Activated CD4-positive, alpha-beta T cell treated with anti-CD3 and anti-CD28 coated beads, Interleukin-2, amount 50 U/mL, for 48 hours (primary cell): ENCODE results near the gene ADH5.
"Not testable (repeated sequence)": the region's sequence is repeated elsewhere in the genome, so short reads cannot be mapped to it uniquely, and the experiment has no call there.

ENCODE experiments used
- DNase-seq, 2 experiments: peaks; one replicate each; pipeline ENCODE4 v3.0.0-alpha.2; 2020

The ADH5 gene

GRCh38 chr4:99082192-99082591, 6.4 kb downstream of the ADH5 start:
- DNase-seq: no peak

GRCh38 chr4:99080869-99081268, 7.7 kb downstream of the ADH5 start:
- not testable (repeated sequence) for DNase-seq

GRCh38 chr4:99079625-99080295, 8.8 kb downstream of the ADH5 start:
- DNase-seq: no peak

GRCh38 chr4:99078931-99079624, 9.5 kb downstream of the ADH5 start:
- DNase-seq: no peak

- no peak for DNase-seq
Observed at GRCh38 chr4:99078336-99078735, 10.3 kb downstream of the ADH5 start.

GRCh38 chr4:99077177-99077576, 11.4 kb downstream of the ADH5 start:
- no peak for DNase-seq

- DNase-seq: no peak
Observed at GRCh38 chr4:99076292-99076976, 12.2 kb downstream of the ADH5 start.

GRCh38 chr4:99074816-99075215, 13.8 kb downstream of the ADH5 start:
- no peak for DNase-seq

GRCh38 chr4:99071159-99071558, 17.4 kb downstream of the ADH5 start:
- DNase-seq: no peak

- DNase-seq: no peak
Observed at GRCh38 chr4:99067617-99068016, 21.0 kb downstream of the ADH5 start.

- DNase-seq: not testable (repeated sequence)
Observed at GRCh38 chr4:99065521-99065920, 23.1 kb downstream of the ADH5 start.

- no peak for DNase-seq
Observed at GRCh38 chr4:99062120-99062519, 26.5 kb downstream of the ADH5 start.

GRCh38 chr4:99061048-99061700, 27.4 kb downstream of the ADH5 start:
- no peak for DNase-seq

GRCh38 chr4:99059550-99059949, 29.0 kb downstream of the ADH5 start:
- DNase-seq: no peak

- DNase-seq: no peak
Observed at GRCh38 chr4:99058228-99058627, 30.4 kb downstream of the ADH5 start.

GRCh38 chr4:99054428-99054994, 34.1 kb downstream of the ADH5 start:
- no peak for DNase-seq

GRCh38 chr4:99052902-99053301, 35.7 kb downstream of the ADH5 start:
- no peak for DNase-seq

GRCh38 chr4:99047710-99048109, 40.9 kb downstream of the ADH5 start:
- no peak for DNase-seq

GRCh38 chr4:99043346-99043745, 45.2 kb downstream of the ADH5 start:
- no peak for DNase-seq

- DNase-seq: no peak
Observed at GRCh38 chr4:99038213-99038612, 50.4 kb downstream of the ADH5 start.

- no peak for DNase-seq
Observed at GRCh38 chr4:99033956-99034355, 54.6 kb downstream of the ADH5 start.

- no peak for DNase-seq
Observed at GRCh38 chr4:99029852-99030251, 58.7 kb downstream of the ADH5 start.
